Measurements from ENCODE around the gene ADI1.
"Not testable (repeated sequence)": the region's sequence is repeated elsewhere in the genome, so short reads cannot be mapped to it uniquely, and the experiment has no call there.

Gene ADI1

GRCh38 chr2:3492475-3492787, 26.9 kb downstream of the ADI1 start:
- not testable (repeated sequence) for DNase-seq

- DNase-seq, result no peak
These were observed 27.4 kb downstream of the ADI1 start for GRCh38 chr2:3491716-3492474.

GRCh38 chr2:3491306-3491705, 28.0 kb downstream of the ADI1 start:
- DNase-seq, result no peak

GRCh38 chr2:3490191-3491170, 28.9 kb downstream of the ADI1 start:
- no peak for DNase-seq

GRCh38 chr2:3489764-3490115, 29.6 kb downstream of the ADI1 start:
- no peak for DNase-seq

- DNase-seq, result no peak
These were observed 30.2 kb downstream of the ADI1 start for GRCh38 chr2:3488855-3489763.

GRCh38 chr2:3488061-3488531, 31.2 kb downstream of the ADI1 start:
- no peak for DNase-seq

- no peak for DNase-seq
These were observed 31.9 kb downstream of the ADI1 start for GRCh38 chr2:3487432-3487831.

GRCh38 chr2:3487028-3487425, 32.3 kb downstream of the ADI1 start:
- DNase-seq, result no peak

- DNase-seq, result no peak
These were observed 33.0 kb downstream of the ADI1 start for GRCh38 chr2:3486047-3487027.

GRCh38 chr2:3485166-3485565, 34.2 kb downstream of the ADI1 start:
- DNase-seq, result no peak

GRCh38 chr2:3483986-3484960, 35.1 kb downstream of the ADI1 start:
- no peak for DNase-seq

- no peak for DNase-seq
These were observed 35.9 kb downstream of the ADI1 start for GRCh38 chr2:3483227-3483985.

GRCh38 chr2:3482363-3482821, 36.9 kb downstream of the ADI1 start:
- no peak for DNase-seq

- DNase-seq, result no peak
These were observed 37.5 kb downstream of the ADI1 start for GRCh38 chr2:3481736-3482362.

- DNase-seq, result no peak
These were observed 38.3 kb downstream of the ADI1 start for GRCh38 chr2:3481011-3481400.

GRCh38 chr2:3480352-3481010, 38.9 kb downstream of the ADI1 start:
- no peak for DNase-seq

All from COR-L47 (cell line).